Kidney glomerular epithelial cell (primary cell): ENCODE measurements around the gene SP7.
"Not testable (repeated sequence)": the region's sequence is repeated elsewhere in the genome, so short reads cannot be mapped to it uniquely, and the experiment has no call there.

Experiments
- DNase-seq: peaks from one replicate; lab custom pipeline; 2025; lab: John Stamatoyannopoulos, UW

Gene SP7

GRCh38 chr12:53346491-53346890 is 10.3 kb upstream of the SP7 start:
- no peak for DNase-seq

- DNase-seq = no peak
Observed at GRCh38 chr12:53345486-53346188, 9.5 kb upstream of the SP7 start.

GRCh38 chr12:53344824-53345485 is 8.8 kb upstream of the SP7 start:
- peak; percentile 66 for DNase-seq

GRCh38 chr12:53344487-53344823 is 8.3 kb upstream of the SP7 start:
- DNase-seq = no peak

- DNase-seq = no peak
Observed at GRCh38 chr12:53343969-53344368, 7.8 kb upstream of the SP7 start.

- no peak for DNase-seq
Observed at GRCh38 chr12:53343449-53343848, 7.3 kb upstream of the SP7 start.

GRCh38 chr12:53340398-53340797 is 4.2 kb upstream of the SP7 start:
- no peak for DNase-seq

- no peak for DNase-seq
Observed at GRCh38 chr12:53338916-53339315, 2.8 kb upstream of the SP7 start.

GRCh38 chr12:53338017-53338416 is 1.9 kb upstream of the SP7 start:
- no peak for DNase-seq

GRCh38 chr12:53334822-53335221 is 1.3 kb downstream of the SP7 start:
- no peak for DNase-seq

- DNase-seq = no peak
Observed at GRCh38 chr12:53333845-53334244, 2.3 kb downstream of the SP7 start.

- no peak for DNase-seq
Observed at GRCh38 chr12:53333289-53333688, 2.9 kb downstream of the SP7 start.

- DNase-seq = no peak
Observed at GRCh38 chr12:53332744-53333143, 3.4 kb downstream of the SP7 start.

- not testable (repeated sequence) for DNase-seq
Observed at GRCh38 chr12:53332339-53332738, 3.8 kb downstream of the SP7 start.

GRCh38 chr12:53330671-53331070 is 5.5 kb downstream of the SP7 start:
- no peak for DNase-seq

GRCh38 chr12:53328043-53328435 is 8.1 kb downstream of the SP7 start:
- DNase-seq = no peak

- no peak for DNase-seq
Observed at GRCh38 chr12:53327435-53328042, 8.6 kb downstream of the SP7 start.

GRCh38 chr12:53326460-53327185 is 9.5 kb downstream of the SP7 start:
- DNase-seq = no peak

GRCh38 chr12:53325511-53326061 is 10.6 kb downstream of the SP7 start:
- DNase-seq = no peak

- DNase-seq = peak; percentile 69
Observed at GRCh38 chr12:53324779-53325510, 11.2 kb downstream of the SP7 start.

- DNase-seq = no peak
Observed at GRCh38 chr12:53324113-53324778, 11.9 kb downstream of the SP7 start.
